ENCODE measurements around the gene CACHD1. TPM values are rescaled to one million over a fixed set of nuclear protein-coding genes. Genes with fewer than 3 reads are reported as not detected.

CACHD1 gene
- total RNA-seq, 1 experiment from 2014 or later: 8.4 TPM

DNA sequence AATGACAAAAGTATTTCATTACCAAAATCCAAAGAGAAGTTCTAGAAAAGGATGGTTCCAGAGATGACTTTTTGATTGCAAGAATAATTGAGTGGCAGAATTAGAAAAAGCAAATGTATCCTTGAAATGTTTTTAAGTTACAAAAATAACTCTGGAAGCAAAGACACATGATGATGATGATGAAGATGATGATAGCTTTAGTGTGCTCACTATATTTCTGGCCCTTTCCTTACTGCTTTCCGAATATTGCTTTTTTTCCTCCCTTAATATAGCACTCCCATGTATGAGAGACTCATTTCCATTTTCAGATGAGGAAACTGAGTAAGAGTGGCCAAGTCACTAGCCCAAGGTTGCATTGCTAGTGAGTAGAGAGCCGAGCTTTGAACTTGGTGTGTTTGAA, 54.7 kb downstream of the CACHD1 start:
- intact Hi-C loops (cut with micrococcal nuclease): no loop called here
- H3K4me3 ChIP-seq (replicated peaks in 1 of 2; ENCODE audit: low read depth in 1 of 2, low read length in 2 of 2): no peak overlapping the region
- no peaks in the 10 kb centered on the region for H4K20me1 ChIP-seq (ENCODE audit: insufficient read depth)
- ChIA-PET POLR2A (no interaction called here), RAD21 (ENCODE audit: low non-redundant PET in 1 of 2, low total read pairs in 2 of 2, uncharacterized antibody in 2 of 2, unreplicated experiment in 2 of 2) (no interaction called here), CTCF (no interaction called here)
- peaks cover 11% of the 10 kb centered on the region for H3K79me2 ChIP-seq (ENCODE audit: insufficient read depth, low read length)
- no peak overlapping the region for H3K4me2 ChIP-seq (ENCODE audit: low read length)
- DNase-seq (ENCODE audit: low read depth, low spot score): no peak
- H3K27me3 ChIP-seq (ENCODE audit: insufficient read depth, low read length): no peaks in the 10 kb centered on the region
- BruUV-seq (replicated peaks): no TSS peak
- H3K9me3 ChIP-seq (ENCODE audit: control insufficient read depth in 1 of 2, insufficient read depth in 1 of 2, low read depth in 1 of 2, low read length in 2 of 2): no peaks in the 10 kb centered on the region
- ATAC-seq: no peak
- no peaks in the 10 kb centered on the region for H3K4me1 ChIP-seq (ENCODE audit: control insufficient read depth in 1 of 2, insufficient read depth in 2 of 2, low read length in 2 of 2)
- H3K9me2 ChIP-seq (ENCODE audit: insufficient read depth): no peaks in the 10 kb centered on the region
- H3K36me3 ChIP-seq (ENCODE audit: control insufficient read depth in 1 of 2, insufficient read depth in 2 of 2, low read length in 2 of 2): no peaks in the 10 kb centered on the region
- no peak overlapping the region for H2AFZ ChIP-seq (ENCODE audit: low read depth, low read length, poor library complexity, severe bottlenecking)
- H3K9ac ChIP-seq (ENCODE audit: low read length): no peak overlapping the region
- no peak overlapping the region for H3K27ac ChIP-seq (ENCODE audit: low read depth, low read length)
- TF ChIP-seq FOSL1 (IDR thresholded peaks at IDR 0.05; ENCODE audit: low read depth): no peak
- no peak for TF ChIP-seq ZFX (IDR thresholded peaks at IDR 0.05)
- no peak for TF ChIP-seq ZNF274 (IDR thresholded peaks at IDR 0.05; ENCODE audit: low read depth, low read length)
- no peak for TF ChIP-seq EGR1 (IDR thresholded peaks at IDR 0.05; ENCODE audit: low read depth)
- no peak for TF ChIP-seq MAX (IDR thresholded peaks at IDR 0.05)
- TF ChIP-seq SIN3A (IDR thresholded peaks at IDR 0.05; ENCODE audit: low read depth): no peak
- no peak for TF ChIP-seq REST (IDR thresholded peaks at IDR 0.05; ENCODE audit: low read depth)
- TF ChIP-seq TCF7L2 (IDR thresholded peaks at IDR 0.05; ENCODE audit: borderline replicate concordance, extremely low read depth, insufficient read depth, insufficient read length): no peak
- no peak for TF ChIP-seq ZBTB33 (IDR thresholded peaks at IDR 0.05; ENCODE audit: extremely low read depth, insufficient replicate concordance, low read length)
- no peak for TF ChIP-seq ATF3 (IDR thresholded peaks at IDR 0.05)

Measured in HCT116 (cell line).